HEK293 (cell line): ENCODE results near the gene DNMT1.

Experiments
- CTCF ChIA-PET: fragments of 350-600 bp; formaldehyde crosslinking; extraction: SDS; loops from one replicate; lab custom pipeline; 2021; ENCODE audit warnings: antibody characterized with exemption; lab: Yijun Ruan, JAX
- POLR2A ChIA-PET: fragments of 300-600 bp; formaldehyde crosslinking; extraction: SDS; loops from one replicate; lab custom pipeline; 2020; ENCODE audit warnings: antibody characterized with exemption, inconsistent platforms; lab: Yijun Ruan, JAX
- H3K27ac ChIP-seq: fragments of 200-500 bp; sonication (Bioruptor generic); 2 replicates; pipeline ENCODE4 v1.5.1; 2014; ENCODE audit warnings: low read depth, low read length, control low read depth, inconsistent platforms; ENCODE audit errors: extremely low read depth
- H3K36me3 ChIP-seq, 2 experiments: fragments of 200-500 bp in 1 of 2; sonication (Bioruptor generic) in 1 of 2; 1 replicate in 1 of 2; 2 replicates in 1 of 2; pipeline ENCODE4 v1.5.1; 2014 to 2017; ENCODE audit warnings: inconsistent platforms in 2 of 2, low read length in 2 of 2; ENCODE audit not compliant: control insufficient read depth in 2 of 2, insufficient read depth in 1 of 2
- H3K4me1 ChIP-seq: fragments of 200-500 bp; sonication (Bioruptor generic); 2 replicates; pipeline ENCODE4 v1.5.1; 2014; ENCODE audit warnings: mild to moderate bottlenecking, low read length, inconsistent platforms; ENCODE audit not compliant: control insufficient read depth, insufficient read depth
- H3K4me3 ChIP-seq: 2 replicates; pipeline ENCODE4 v1.5.1; 2011; ENCODE audit warnings: low read depth, mild to moderate bottlenecking, control low read depth, low read length, moderate library complexity
- H3K9me3 ChIP-seq: fragments of 200-500 bp; sonication (Bioruptor generic); 2 replicates; pipeline ENCODE4 v1.5.1; 2014; ENCODE audit warnings: low read depth, low read length, inconsistent platforms; ENCODE audit not compliant: control insufficient read depth, insufficient read depth
- HOXA7 ChIP-seq: sonication (generic); formaldehyde crosslinking; IDR thresholded peaks from 2 replicates; pipeline ENCODE4 v1.8.1; 2022; ENCODE audit warnings: missing genetic modification reagents, borderline replicate concordance
- SP2 ChIP-seq: fragments of 450-650 bp; formaldehyde crosslinking; IDR thresholded peaks from 2 replicates; pipeline ENCODE4 v1.5.1; 2016; ENCODE audit warnings: missing biosample characterization, missing genetic modification characterization
- SP3 ChIP-seq: fragments of 450-650 bp; formaldehyde crosslinking; IDR thresholded peaks from 2 replicates; pipeline ENCODE4 v1.5.1; 2016; ENCODE audit warnings: missing biosample characterization, missing genetic modification characterization
- ZNF114 ChIP-seq: fragments of 450-650 bp; formaldehyde crosslinking; IDR thresholded peaks from 2 replicates; pipeline ENCODE4 v1.5.0; 2017; ENCODE audit warnings: missing biosample characterization, missing genetic modification characterization
- ZNF155 ChIP-seq: fragments of 450-650 bp; formaldehyde crosslinking; IDR thresholded peaks from 2 replicates; pipeline ENCODE4 v1.5.1; 2016; ENCODE audit warnings: missing biosample characterization, missing genetic modification characterization
- ZNF423 ChIP-seq: fragments of 450-650 bp; formaldehyde crosslinking; IDR thresholded peaks from 2 replicates; pipeline ENCODE4 v1.5.1; 2016; ENCODE audit warnings: missing biosample characterization, missing genetic modification characterization
- ZNF623 ChIP-seq: fragments of 450-650 bp; formaldehyde crosslinking; IDR thresholded peaks from 2 replicates; pipeline ENCODE4 v1.5.1; 2016; ENCODE audit warnings: missing biosample characterization, missing genetic modification characterization
- TF ChIP-seq, protein P1 (sequence below): IDR thresholded peaks from 2 replicates; pipeline ENCODE4 v1.6.1; 2011; ENCODE audit warnings: mild to moderate bottlenecking, low read depth, low read length, borderline replicate concordance
- TF ChIP-seq, protein P2 (sequence below): sonication (generic); formaldehyde crosslinking; IDR thresholded peaks from 2 replicates; pipeline ENCODE4 v1.8.1; 2022; ENCODE audit warnings: mild to moderate bottlenecking, moderate library complexity, missing genetic modification reagents
- TF ChIP-seq, protein P3 (sequence below): fragments of 450-650 bp; formaldehyde crosslinking; IDR thresholded peaks from 2 replicates; pipeline ENCODE4 v1.5.1; 2016; ENCODE audit warnings: missing biosample characterization, missing genetic modification characterization
- TF ChIP-seq, protein P4 (sequence below): fragments of 450-650 bp; formaldehyde crosslinking; IDR thresholded peaks from 2 replicates; pipeline ENCODE4 v1.5.1; 2016; ENCODE audit warnings: missing biosample characterization, missing genetic modification characterization
- TF ChIP-seq, protein P5 (sequence below): fragments of 450-650 bp; formaldehyde crosslinking; conservative IDR thresholded peaks from 2 replicates; pipeline ENCODE4 v1.5.1; 2016; ENCODE audit warnings: low read depth, missing biosample characterization, missing genetic modification characterization

The DNMT1 gene

DNA sequence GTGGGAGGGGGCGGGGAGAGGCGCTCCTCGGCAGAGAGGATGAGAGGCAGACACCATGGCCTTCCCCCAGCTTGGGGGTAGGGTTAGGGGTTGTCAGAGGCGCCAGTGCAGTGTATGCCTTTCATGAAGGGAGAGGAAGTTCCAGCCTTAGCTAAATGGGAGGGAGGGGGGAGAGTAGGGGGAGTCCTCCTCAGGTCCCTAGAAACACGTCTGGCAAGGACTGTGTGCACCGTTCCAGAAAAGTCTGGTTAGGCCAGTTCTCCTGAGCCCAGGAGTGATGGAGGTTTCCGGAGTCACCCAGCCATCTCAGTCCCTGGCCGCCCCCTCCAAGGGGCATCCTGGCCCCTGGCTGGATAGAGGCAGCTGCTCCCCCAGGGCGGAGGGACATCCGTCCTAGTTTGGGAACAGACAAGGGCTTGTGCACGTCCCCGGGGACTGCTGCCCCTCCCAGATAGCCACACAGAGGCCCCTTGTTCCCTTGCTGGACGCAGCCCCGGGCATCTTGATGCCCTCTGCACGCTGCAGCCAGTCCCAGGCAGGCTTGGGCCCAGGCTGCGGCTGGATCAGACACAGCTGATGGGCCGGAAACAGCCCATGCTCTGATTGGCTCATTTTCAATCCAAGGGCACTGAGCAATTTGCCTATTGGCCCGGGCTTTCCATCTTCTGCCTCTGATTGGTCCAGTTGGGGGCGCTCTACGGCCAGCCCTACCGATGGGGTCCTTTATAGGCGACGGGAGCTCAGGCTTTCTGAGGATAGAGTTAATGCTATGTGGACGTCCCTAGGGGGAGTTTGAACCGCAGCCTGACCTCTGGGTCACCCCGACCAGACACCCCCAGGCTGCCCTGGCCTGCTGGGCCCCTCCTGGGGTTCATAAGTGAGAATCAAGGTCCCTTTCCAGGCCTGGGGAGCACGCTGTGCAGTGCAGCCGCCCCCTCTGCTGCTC, 32.5 kb upstream of the DNMT1 start:
- TF ChIP-seq ZNF623 (tag by site-specific recombination): no peak
- TF ChIP-seq ZNF114: no peak
- TF ChIP-seq ZNF155 (tag by site-specific recombination): no peak
- TF ChIP-seq SP2 (tag by site-specific recombination): peak; percentile 24
- no peak for TF ChIP-seq SP3 (tag by site-specific recombination)
- TF ChIP-seq, all 188 proteins: peak for 1
- Histone ChIP-seq H3K4me3 (no peak overlapping the region), H3K4me1 (no peaks in the 10 kb centered on the region), H3K27ac (no peak overlapping the region), H3K9me3 (no peaks in the 10 kb centered on the region), H3K36me3 (peaks cover 0 to 9% of the 10 kb centered on the region in 2 experiments; a peak in 1 of 3 replicates)
- ChIA-PET POLR2A (interaction anchor here (0.6 to 1.8 kb wide), 4 partner anchors 23 to 116 kb away, joined by 3 to 8 read pairs (median 4); partner anchors contain the start of gene DNMT1), CTCF (interaction anchor here (0.7 to 4.7 kb wide), 5 partner anchors 22 to 165 kb away, joined by 3 to 38 read pairs (median 3); no protein-coding TSS in a partner anchor)

DNA sequence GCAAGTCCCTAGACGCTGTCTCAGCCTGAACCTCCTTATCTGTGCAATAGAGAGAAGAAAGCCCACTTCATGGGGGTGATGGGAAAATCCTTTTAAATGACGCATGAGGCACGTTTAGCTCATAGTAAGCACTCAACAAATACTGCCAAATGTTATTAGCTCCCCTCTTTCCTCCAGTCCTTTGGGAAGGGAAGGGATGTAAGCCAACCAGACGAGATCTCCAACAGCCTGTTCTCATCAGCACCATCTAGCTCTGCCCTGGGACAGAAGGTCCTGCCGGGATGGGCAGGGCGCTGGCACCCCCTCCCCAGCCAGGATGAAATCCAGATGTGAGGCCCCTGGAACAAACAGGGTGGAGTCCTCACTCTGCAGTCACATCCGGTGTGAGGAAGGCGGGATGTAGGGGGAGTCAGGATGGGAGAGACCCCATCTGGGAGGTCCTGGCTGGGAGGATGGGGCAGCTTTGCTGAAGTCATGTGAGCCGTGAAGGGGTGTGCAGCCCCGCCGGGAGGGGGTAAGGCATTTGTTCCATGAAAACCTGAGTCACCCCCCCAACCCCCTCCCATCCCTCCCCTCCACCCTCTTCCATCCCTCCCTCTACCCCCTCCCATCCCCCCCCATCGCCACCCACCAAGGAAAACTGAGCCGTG, 31.7 kb upstream of the DNMT1 start:
- H3K9me3 ChIP-seq: no peaks in the 10 kb centered on the region
- ChIA-PET CTCF (interaction anchor here (0.7 to 4.7 kb wide), 4 partner anchors 10 to 34 kb away, joined by 3 to 38 read pairs (median 4); no protein-coding TSS in a partner anchor), POLR2A (interaction anchor here (0.5 to 0.6 kb wide), 3 partner anchors 24 to 49 kb away, joined by 3 to 4 read pairs (median 3); no protein-coding TSS in a partner anchor)
- H3K36me3 ChIP-seq: peaks cover 0 to 9% of the 10 kb centered on the region in 2 experiments; a peak in 1 of 3 replicates
- H3K27ac ChIP-seq: no peak overlapping the region
- no peaks in the 10 kb centered on the region for H3K4me1 ChIP-seq
- no peak overlapping the region for H3K4me3 ChIP-seq
- TF ChIP-seq, protein P1, sequence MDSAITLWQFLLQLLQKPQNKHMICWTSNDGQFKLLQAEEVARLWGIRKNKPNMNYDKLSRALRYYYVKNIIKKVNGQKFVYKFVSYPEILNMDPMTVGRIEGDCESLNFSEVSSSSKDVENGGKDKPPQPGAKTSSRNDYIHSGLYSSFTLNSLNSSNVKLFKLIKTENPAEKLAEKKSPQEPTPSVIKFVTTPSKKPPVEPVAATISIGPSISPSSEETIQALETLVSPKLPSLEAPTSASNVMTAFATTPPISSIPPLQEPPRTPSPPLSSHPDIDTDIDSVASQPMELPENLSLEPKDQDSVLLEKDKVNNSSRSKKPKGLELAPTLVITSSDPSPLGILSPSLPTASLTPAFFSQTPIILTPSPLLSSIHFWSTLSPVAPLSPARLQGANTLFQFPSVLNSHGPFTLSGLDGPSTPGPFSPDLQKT: no peak
- TF ChIP-seq, protein P2, sequence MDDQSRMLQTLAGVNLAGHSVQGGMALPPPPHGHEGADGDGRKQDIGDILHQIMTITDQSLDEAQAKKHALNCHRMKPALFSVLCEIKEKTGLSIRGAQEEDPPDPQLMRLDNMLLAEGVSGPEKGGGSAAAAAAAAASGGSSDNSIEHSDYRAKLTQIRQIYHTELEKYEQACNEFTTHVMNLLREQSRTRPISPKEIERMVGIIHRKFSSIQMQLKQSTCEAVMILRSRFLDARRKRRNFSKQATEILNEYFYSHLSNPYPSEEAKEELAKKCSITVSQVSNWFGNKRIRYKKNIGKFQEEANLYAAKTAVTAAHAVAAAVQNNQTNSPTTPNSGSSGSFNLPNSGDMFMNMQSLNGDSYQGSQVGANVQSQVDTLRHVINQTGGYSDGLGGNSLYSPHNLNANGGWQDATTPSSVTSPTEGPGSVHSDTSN (CRISPR knock-in tag): no peak
- TF ChIP-seq HOXA7 (CRISPR knock-in tag) (no peak), ZNF423 (tag by site-specific recombination) (no peak)
- TF ChIP-seq, protein P3, sequence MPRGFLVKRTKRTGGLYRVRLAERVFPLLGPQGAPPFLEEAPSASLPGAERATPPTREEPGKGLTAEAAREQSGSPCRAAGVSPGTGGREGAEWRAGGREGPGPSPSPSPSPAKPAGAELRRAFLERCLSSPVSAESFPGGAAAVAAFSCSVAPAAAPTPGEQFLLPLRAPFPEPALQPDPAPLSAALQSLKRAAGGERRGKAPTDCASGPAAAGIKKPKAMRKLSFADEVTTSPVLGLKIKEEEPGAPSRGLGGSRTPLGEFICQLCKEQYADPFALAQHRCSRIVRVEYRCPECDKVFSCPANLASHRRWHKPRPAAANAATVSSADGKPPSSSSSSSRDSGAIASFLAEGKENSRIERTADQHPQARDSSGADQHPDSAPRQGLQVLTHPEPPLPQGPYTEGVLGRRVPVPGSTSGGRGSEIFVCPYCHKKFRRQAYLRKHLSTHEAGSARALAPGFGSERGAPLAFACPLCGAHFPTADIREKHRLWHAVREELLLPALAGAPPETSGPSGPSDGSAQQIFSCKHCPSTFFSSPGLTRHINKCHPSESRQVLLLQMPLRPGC (tag by site-specific recombination): no peak
- TF ChIP-seq, protein P4, sequence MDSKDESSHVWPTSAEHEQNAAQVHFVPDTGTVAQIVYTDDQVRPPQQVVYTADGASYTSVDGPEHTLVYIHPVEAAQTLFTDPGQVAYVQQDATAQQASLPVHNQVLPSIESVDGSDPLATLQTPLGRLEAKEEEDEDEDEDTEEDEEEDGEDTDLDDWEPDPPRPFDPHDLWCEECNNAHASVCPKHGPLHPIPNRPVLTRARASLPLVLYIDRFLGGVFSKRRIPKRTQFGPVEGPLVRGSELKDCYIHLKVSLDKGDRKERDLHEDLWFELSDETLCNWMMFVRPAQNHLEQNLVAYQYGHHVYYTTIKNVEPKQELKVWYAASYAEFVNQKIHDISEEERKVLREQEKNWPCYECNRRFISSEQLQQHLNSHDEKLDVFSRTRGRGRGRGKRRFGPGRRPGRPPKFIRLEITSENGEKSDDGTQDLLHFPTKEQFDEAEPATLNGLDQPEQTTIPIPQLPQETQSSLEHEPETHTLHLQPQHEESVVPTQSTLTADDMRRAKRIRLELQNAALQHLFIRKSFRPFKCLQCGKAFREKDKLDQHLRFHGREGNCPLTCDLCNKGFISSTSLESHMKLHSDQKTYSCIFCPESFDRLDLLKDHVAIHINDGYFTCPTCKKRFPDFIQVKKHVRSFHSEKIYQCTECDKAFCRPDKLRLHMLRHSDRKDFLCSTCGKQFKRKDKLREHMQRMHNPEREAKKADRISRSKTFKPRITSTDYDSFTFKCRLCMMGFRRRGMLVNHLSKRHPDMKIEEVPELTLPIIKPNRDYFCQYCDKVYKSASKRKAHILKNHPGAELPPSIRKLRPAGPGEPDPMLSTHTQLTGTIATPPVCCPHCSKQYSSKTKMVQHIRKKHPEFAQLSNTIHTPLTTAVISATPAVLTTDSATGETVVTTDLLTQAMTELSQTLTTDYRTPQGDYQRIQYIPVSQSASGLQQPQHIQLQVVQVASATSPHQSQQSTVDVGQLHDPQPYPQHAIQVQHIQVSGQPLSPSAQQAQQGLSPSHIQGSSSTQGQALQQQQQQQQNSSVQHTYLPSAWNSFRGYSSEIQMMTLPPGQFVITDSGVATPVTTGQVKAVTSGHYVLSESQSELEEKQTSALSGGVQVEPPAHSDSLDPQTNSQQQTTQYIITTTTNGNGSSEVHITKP (tag by site-specific recombination): no peak
- TF ChIP-seq, protein P5, sequence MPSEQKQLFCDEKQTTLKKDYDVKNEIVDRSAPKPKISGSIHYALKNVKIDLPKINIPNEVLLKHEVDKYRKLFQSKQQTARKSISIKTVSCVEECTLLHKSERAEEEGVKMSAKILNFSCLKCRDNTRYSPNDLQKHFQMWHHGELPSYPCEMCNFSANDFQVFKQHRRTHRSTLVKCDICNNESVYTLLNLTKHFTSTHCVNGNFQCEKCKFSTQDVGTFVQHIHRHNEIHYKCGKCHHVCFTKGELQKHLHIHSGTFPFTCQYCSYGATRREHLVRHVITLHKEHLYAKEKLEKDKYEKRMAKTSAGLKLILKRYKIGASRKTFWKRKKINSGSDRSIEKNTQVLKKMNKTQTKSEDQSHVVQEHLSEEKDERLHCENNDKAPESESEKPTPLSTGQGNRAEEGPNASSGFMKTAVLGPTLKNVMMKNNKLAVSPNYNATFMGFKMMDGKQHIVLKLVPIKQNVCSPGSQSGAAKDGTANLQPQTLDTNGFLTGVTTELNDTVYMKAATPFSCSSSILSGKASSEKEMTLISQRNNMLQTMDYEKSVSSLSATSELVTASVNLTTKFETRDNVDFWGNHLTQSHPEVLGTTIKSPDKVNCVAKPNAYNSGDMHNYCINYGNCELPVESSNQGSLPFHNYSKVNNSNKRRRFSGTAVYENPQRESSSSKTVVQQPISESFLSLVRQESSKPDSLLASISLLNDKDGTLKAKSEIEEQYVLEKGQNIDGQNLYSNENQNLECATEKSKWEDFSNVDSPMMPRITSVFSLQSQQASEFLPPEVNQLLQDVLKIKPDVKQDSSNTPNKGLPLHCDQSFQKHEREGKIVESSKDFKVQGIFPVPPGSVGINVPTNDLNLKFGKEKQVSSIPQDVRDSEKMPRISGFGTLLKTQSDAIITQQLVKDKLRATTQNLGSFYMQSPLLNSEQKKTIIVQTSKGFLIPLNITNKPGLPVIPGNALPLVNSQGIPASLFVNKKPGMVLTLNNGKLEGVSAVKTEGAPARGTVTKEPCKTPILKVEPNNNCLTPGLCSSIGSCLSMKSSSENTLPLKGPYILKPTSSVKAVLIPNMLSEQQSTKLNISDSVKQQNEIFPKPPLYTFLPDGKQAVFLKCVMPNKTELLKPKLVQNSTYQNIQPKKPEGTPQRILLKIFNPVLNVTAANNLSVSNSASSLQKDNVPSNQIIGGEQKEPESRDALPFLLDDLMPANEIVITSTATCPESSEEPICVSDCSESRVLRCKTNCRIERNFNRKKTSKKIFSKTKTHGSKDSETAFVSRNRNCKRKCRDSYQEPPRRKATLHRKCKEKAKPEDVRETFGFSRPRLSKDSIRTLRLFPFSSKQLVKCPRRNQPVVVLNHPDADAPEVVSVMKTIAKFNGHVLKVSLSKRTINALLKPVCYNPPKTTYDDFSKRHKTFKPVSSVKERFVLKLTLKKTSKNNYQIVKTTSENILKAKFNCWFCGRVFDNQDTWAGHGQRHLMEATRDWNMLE (tag by site-specific recombination): no peak
